Body of pancreas (tissue), 4 donors: ENCODE data around the gene NKX2-3. TPM values are rescaled to one million over a fixed set of nuclear protein-coding genes. Genes with fewer than 3 reads are reported as not detected.

Source experiments
- ATAC-seq: fragments of 150-250 bp; one replicate; pipeline ENCODE4 v1.9.1; 2016
- DNase-seq, 4 donors: peaks; one replicate each; pipeline ENCODE4 v3.0.0-alpha.2; 2019
- H3K27ac ChIP-seq, 4 donors: fragments of 200-600 bp; sonication (generic); 1 replicate in 3 of 4; 2 replicates in 1 of 4; pipeline versions ENCODE4 v1.5.1 to v1.6.1; 2016 to 2019; ENCODE audit warnings: mild to moderate bottlenecking in 1 of 4, mixed read lengths in 1 of 4, moderate library complexity in 1 of 4
- H3K27me3 ChIP-seq, 2 donors: fragments of 200-600 bp; sonication (generic); one replicate each; pipeline ENCODE4 v1.6.0; 2016; ENCODE audit warnings: mild to moderate bottlenecking in 1 of 2
- H3K36me3 ChIP-seq, 2 donors: fragments of 200-600 bp; sonication (generic); replicated peaks in 1 of 2; 2 replicates each; pipeline ENCODE4 v1.5.1; 2016; ENCODE audit warnings: low read depth in 2 of 2; ENCODE audit not compliant: insufficient read depth in 1 of 2
- H3K4me1 ChIP-seq: fragments of 200-600 bp; sonication (generic); one replicate; pipeline ENCODE4 v1.6.0; 2016
- H3K4me3 ChIP-seq, 2 donors: fragments of 200-600 bp; sonication (generic); 1 replicate in 1 of 2; 2 replicates in 1 of 2; pipeline ENCODE4 v1.5.1; 2016 to 2019
- H3K9me3 ChIP-seq, 3 donors: fragments of 200-600 bp; sonication (generic); 1 replicate in 2 of 3; 2 replicates in 1 of 3; pipeline ENCODE4 v1.5.1; 2016
- CTCF ChIP-seq, 7 experiments: fragments of 450-650 bp in 4 of 7; fragments of 200-600 bp in 3 of 7; sonication (generic) in 3 of 7; IDR thresholded peaks; one replicate each; pipeline ENCODE4 v1.5.1; 2016 to 2019; ENCODE audit warnings: antibody characterized with exemption in 7 of 7
- POLR2A ChIP-seq, 3 donors: fragments of 450-650 bp; IDR thresholded peaks; one replicate each; pipeline ENCODE4 v1.6.1; 2016; ENCODE audit warnings: antibody characterized with exemption in 3 of 3, mild to moderate bottlenecking in 2 of 3
- WGBS, 2 donors: methylation state at CpG; one replicate each; pipeline ENCODE4 v1.1.5; 2017; 5-methylcytosine and 5-hydroxymethylcytosine counted together
- intact Hi-C: fragments of 100-400 bp; cut with DNase I; formaldehyde crosslinking; loops from one replicate; pipeline ENCODE4 v1.15.1; 2023
- total RNA-seq, 2 donors: library from RNA; depleted of rRNA; stranded (reverse); fragments of >200 nt; gene quantifications; one replicate each; pipeline ENCODE4 v1.1.0, GENCODE V29; 2016

NKX2-3 gene
- total RNA-seq, 2 donors from 2014 or later, result 2.9 TPM; not detected in 1

GRCh38 chr10:99522470-99523250 is 10.1 kb upstream of the NKX2-3 start:
- intact Hi-C loops, result no loop called here
- Histone ChIP-seq H3K36me3 (no peaks in the 10 kb centered on the region), H3K4me1 (peaks cover 35% of the 10 kb centered on the region), H3K27me3 (peaks cover 0 to 56% of the 10 kb centered on the region in 2 donors), H3K27ac (peak overlapping the region in 2 of 4 donors; percentile 1 to 23), H3K4me3 (no peak overlapping the region), H3K9me3 (no peaks in the 10 kb centered on the region)
- TF ChIP-seq CTCF (IDR thresholded peaks at IDR 0.05) (no peak), POLR2A (IDR thresholded peaks at IDR 0.05) (no peak)
- WGBS, 2 donors, result 8 to 16% methylated on average over 11 to 35 of the region's 35 CpGs
- ATAC-seq (peak; percentile 27), DNase-seq (no peak)

- DNase-seq (no peak), ATAC-seq (peak; percentile 49)
- no peak overlapping the region for H3K4me3 ChIP-seq
- intact Hi-C loops, result no loop called here
- WGBS, 2 donors, result 3 to 5% methylated on average over 25 of the region's 25 CpGs
- TF ChIP-seq CTCF (IDR thresholded peaks at IDR 0.05) (no peak), POLR2A (IDR thresholded peaks at IDR 0.05) (peak in 1 of 3 donors; percentile 20)
- H3K9me3 ChIP-seq, result no peaks in the 10 kb centered on the region
- H3K27ac ChIP-seq, result peak overlapping the region in 2 of 4 donors; percentile 1 to 23
- H3K27me3 ChIP-seq, result peaks cover 4 to 56% of the 10 kb centered on the region in 2 donors
- H3K4me1 ChIP-seq, result peaks cover 35% of the 10 kb centered on the region
- H3K36me3 ChIP-seq, result no peaks in the 10 kb centered on the region
Observed at GRCh38 chr10:99523251-99523773, 9.4 kb upstream of the NKX2-3 start.

GRCh38 chr10:99524050-99524666 is 8.6 kb upstream of the NKX2-3 start:
- H3K4me3 ChIP-seq, result no peak overlapping the region
- peaks cover 35% of the 10 kb centered on the region for H3K4me1 ChIP-seq
- no peak for DNase-seq
- intact Hi-C loops, result no loop called here
- WGBS, 2 donors, result 17 to 32% methylated on average over 10 of the region's 10 CpGs
- no peaks in the 10 kb centered on the region for H3K36me3 ChIP-seq
- no peak for TF ChIP-seq POLR2A (IDR thresholded peaks at IDR 0.05)
- TF ChIP-seq CTCF (IDR thresholded peaks at IDR 0.05), result no peak
- H3K27ac ChIP-seq, result no peak overlapping the region
- no peaks in the 10 kb centered on the region for H3K9me3 ChIP-seq
- no peak for ATAC-seq
- peaks cover 4 to 55% of the 10 kb centered on the region in 2 donors for H3K27me3 ChIP-seq

GRCh38 chr10:99524736-99525380 is 7.9 kb upstream of the NKX2-3 start:
- ATAC-seq (no peak), DNase-seq (no peak)
- H3K36me3 ChIP-seq, result no peaks in the 10 kb centered on the region
- H3K4me3 ChIP-seq, result no peak overlapping the region
- 49 to 51% methylated on average over 10 of the region's 10 CpGs for WGBS, 2 donors
- TF ChIP-seq POLR2A (IDR thresholded peaks at IDR 0.05) (no peak), CTCF (IDR thresholded peaks at IDR 0.05) (no peak)
- peaks cover 4 to 51% of the 10 kb centered on the region in 2 donors for H3K27me3 ChIP-seq
- H3K9me3 ChIP-seq, result no peaks in the 10 kb centered on the region
- H3K4me1 ChIP-seq, result peaks cover 34% of the 10 kb centered on the region
- H3K27ac ChIP-seq, result no peak overlapping the region
- intact Hi-C loops, result no loop called here
